DND-41 (cell line): Measurements from ENCODE around the gene C1orf115.

Source experiments
- EZH2 ChIP-seq: IDR thresholded peaks from 3 replicates; pipeline ENCODE4 v1.6.1; 2012; ENCODE audit warnings: borderline replicate concordance, low read depth, mild to moderate bottlenecking, moderate library complexity, low read length, inconsistent platforms; ENCODE audit not compliant: severe bottlenecking
- TF ChIP-seq, protein P1 (sequence below): IDR thresholded peaks from 2 replicates; pipeline ENCODE4 v1.5.1; 2012; ENCODE audit warnings: borderline replicate concordance, low read length, moderate library complexity, mild to moderate bottlenecking; ENCODE audit not compliant: poor library complexity, severe bottlenecking; ENCODE audit errors: extremely low read depth

DNA sequence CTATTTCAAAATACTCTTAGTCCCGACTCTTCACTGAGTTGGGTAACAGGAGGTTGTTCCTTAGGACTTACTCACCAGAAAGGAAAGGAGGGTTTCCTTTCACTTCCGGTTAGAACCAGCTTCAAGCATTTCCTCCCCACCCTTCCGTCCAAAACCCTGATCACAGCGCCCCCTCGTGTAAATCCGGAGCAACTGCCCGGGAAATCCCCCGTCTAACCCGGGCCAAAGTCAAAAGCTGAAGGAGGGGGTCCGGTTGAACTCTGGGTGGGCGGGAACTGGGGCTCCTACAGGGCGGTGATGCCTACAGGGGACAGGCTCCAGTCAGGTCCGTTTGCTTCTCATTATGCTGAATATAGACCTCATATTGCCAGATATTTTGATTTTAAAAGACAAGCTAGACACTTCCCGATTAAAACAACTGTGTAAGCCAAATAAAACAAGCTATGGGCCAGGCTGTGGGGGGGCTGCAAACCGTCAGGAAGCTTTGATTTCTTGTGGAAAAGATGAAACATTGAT, 43.0 kb downstream of the C1orf115 start:
- TF ChIP-seq EZH2 = no peak
- TF ChIP-seq, protein P1, sequence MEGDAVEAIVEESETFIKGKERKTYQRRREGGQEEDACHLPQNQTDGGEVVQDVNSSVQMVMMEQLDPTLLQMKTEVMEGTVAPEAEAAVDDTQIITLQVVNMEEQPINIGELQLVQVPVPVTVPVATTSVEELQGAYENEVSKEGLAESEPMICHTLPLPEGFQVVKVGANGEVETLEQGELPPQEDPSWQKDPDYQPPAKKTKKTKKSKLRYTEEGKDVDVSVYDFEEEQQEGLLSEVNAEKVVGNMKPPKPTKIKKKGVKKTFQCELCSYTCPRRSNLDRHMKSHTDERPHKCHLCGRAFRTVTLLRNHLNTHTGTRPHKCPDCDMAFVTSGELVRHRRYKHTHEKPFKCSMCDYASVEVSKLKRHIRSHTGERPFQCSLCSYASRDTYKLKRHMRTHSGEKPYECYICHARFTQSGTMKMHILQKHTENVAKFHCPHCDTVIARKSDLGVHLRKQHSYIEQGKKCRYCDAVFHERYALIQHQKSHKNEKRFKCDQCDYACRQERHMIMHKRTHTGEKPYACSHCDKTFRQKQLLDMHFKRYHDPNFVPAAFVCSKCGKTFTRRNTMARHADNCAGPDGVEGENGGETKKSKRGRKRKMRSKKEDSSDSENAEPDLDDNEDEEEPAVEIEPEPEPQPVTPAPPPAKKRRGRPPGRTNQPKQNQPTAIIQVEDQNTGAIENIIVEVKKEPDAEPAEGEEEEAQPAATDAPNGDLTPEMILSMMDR = peak; percentile 81
